ENCODE results near the gene EP400. TPM values are rescaled to one million over a fixed set of nuclear protein-coding genes. Genes with fewer than 3 reads are reported as not detected.
A peak's percentile ranks its signal among the peaks of the same experiment; 100 is the strongest.

Gene EP400
- total and polyA plus RNA-seq, 9 of the 15 experiments (the other 6 are each of a cell fraction or from before 2014, with no cell fraction given) = 4.5 to 58.0 (median 7.0) TPM

- TF ChIP-seq HMBOX1 (IDR thresholded peaks at IDR 0.05) (0 out of 2 replicates have a peak, but pooled peaks have one; percentile 51), RBM39 (optimal IDR thresholded peaks at IDR 0.05; ENCODE audit: low read depth, low read length) (no peak), HMGN3 (IDR thresholded peaks at IDR 0.05; ENCODE audit: borderline replicate concordance, extremely low read depth, insufficient read length, low read depth, low read length) (peak; percentile 76), E4F1 (CRISPR knock-in tag; IDR thresholded peaks at IDR 0.05; ENCODE audit: borderline replicate concordance) (no peak), RBBP5 (IDR thresholded peaks at IDR 0.05; ENCODE audit: borderline replicate concordance, insufficient read depth, low read length, poor library complexity, severe bottlenecking) (peak; percentile 64), STAG1 (CRISPR knock-in tag; IDR thresholded peaks at IDR 0.05; ENCODE audit: borderline replicate concordance) (no peak), ZBTB2 (IDR thresholded peaks at IDR 0.05) (no peak), KDM5B (IDR thresholded peaks at IDR 0.05; ENCODE audit: insufficient replicate concordance, low read depth, low read length) (peak; percentile 83), ARID3B (CRISPR knock-in tag; IDR thresholded peaks at IDR 0.05; ENCODE audit: borderline replicate concordance) (0 out of 2 replicates have a peak, but pooled peaks have one; percentile 13), FIP1L1 (IDR thresholded peaks at IDR 0.05; ENCODE audit: low read depth, low read length, poor library complexity, severe bottlenecking) (peak; percentile 52), CBFB (CRISPR knock-in tag; IDR thresholded peaks at IDR 0.05) (no peak), PTTG1 (tag; IDR thresholded peaks at IDR 0.05; ENCODE audit: low read depth) (no peak), ZNF354B (CRISPR knock-in tag; IDR thresholded peaks at IDR 0.05) (no peak), IRF2 (CRISPR knock-in tag; IDR thresholded peaks at IDR 0.05) (no peak), GABPA (tag; conservative IDR thresholded peaks at IDR 0.05; ENCODE audit: low read depth) (peak; percentile 63; the same call in 1 of the 2 replicates), PBX2 (CRISPR knock-in tag; IDR thresholded peaks at IDR 0.05; ENCODE audit: low read depth) (peak; percentile 42; the same call in 1 of the 2 replicates), PBX2 (tag; conservative IDR thresholded peaks at IDR 0.05; ENCODE audit: low read depth) (no peak)
Measured at GRCh38 chr12:132083941-132084620, 134.3 kb downstream of the EP400 start (continued).
